22Rv1 (cell line): ENCODE measurements around the gene NPY.

ENCODE experiments used
- H3K27ac ChIP-seq: fragments of 450-650 bp; 2 replicates; pipeline ENCODE4 v1.5.1; 2017
- CTCF ChIP-seq: fragments of 450-650 bp; IDR thresholded peaks from 2 replicates; pipeline ENCODE4 v1.5.1; 2017; ENCODE audit warnings: mild to moderate bottlenecking
- ZFX ChIP-seq: fragments of 450-650 bp; IDR thresholded peaks from 2 replicates; pipeline ENCODE4 v1.6.1; 2017; ENCODE audit warnings: antibody characterized with exemption, borderline replicate concordance

Gene NPY

GRCh38 chr7:24291271-24291670, 7.3 kb downstream of the NPY start:
- no peak for TF ChIP-seq CTCF
- TF ChIP-seq ZFX, result no peak
- no peak overlapping the region for H3K27ac ChIP-seq

GRCh38 chr7:24297362-24297761, 13.4 kb downstream of the NPY start:
- TF ChIP-seq ZFX (no peak), CTCF (no peak)
- H3K27ac ChIP-seq, result no peak overlapping the region

GRCh38 chr7:24298696-24299095, 14.7 kb downstream of the NPY start:
- TF ChIP-seq ZFX (no peak), CTCF (no peak)

GRCh38 chr7:24299192-24299591, 15.2 kb downstream of the NPY start:
- no peak for TF ChIP-seq CTCF
- TF ChIP-seq ZFX, result no peak
- no peak overlapping the region for H3K27ac ChIP-seq

More at GRCh38 chr7:24298696-24299095, 14.7 kb downstream of the NPY start:
- no peak overlapping the region for H3K27ac ChIP-seq

GRCh38 chr7:24301703-24302102, 17.7 kb downstream of the NPY start:
- TF ChIP-seq ZFX, result no peak
- TF ChIP-seq CTCF, result no peak
- no peak overlapping the region for H3K27ac ChIP-seq

GRCh38 chr7:24304494-24305095, 20.6 kb downstream of the NPY start:
- no peak overlapping the region for H3K27ac ChIP-seq
- no peak for TF ChIP-seq CTCF
- no peak for TF ChIP-seq ZFX

- no peak for TF ChIP-seq ZFX
- TF ChIP-seq CTCF, result no peak
- no peak overlapping the region for H3K27ac ChIP-seq
Observed at GRCh38 chr7:24307326-24307725, 23.3 kb downstream of the NPY start.
